Measurements from ENCODE around the gene NEMP1.
"Not testable (repeated sequence)": the region's sequence is repeated elsewhere in the genome, so short reads cannot be mapped to it uniquely, and the experiment has no call there.

DNA sequence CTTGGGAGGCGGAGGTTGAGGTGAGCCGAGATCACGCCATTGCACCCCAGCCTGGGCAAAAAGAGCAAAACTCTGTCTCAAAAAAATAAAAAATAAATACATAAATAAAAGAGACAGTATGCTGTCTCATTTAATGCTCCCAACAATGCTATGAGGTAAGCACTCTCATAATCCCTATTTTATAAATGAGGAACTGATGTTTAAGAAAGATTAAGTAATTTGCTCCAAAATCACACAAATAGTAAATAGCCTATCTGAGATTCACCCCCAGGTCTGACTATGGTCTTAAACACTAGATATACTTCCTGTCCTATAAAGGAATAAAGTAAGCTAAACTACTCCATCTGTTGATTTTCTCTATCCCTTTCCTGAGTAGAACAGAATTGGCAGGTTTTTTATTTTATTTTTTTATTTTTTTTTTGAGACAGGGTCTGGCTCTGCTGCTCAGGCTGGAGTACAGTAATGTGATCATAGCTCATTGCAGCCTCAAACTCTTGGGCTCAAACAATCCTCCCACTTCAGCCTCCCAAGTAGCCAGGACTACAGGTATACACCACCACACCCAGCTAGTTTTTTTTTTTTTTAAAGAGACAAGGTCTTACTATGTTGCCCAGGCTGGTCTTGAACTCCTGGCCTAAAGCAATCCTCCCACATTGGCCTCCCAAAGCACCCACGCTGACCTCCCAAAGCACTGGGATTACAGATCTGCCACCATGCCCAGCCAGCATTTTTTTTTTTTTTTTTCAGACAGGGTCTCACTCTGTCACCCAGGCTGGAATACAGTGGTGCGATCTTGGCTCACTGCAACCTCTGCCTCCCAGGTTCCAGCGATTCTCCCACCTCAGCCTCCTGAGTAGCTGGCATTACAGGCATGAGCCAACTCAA is 4.8 kb downstream of the NEMP1 start:
- TF ChIP-seq CTCF (IDR thresholded peaks at IDR 0.05; ENCODE audit: borderline replicate concordance, extremely low read depth, low read length, poor library complexity, severe bottlenecking); EZH2 (IDR thresholded peaks at IDR 0.05; ENCODE audit: borderline replicate concordance, low read depth, low read length, severe bottlenecking): not testable (repeated sequence)

All from DND-41 (cell line).